Hematopoietic multipotent progenitor cell treated with erythropoietin and hydrocortisone succinate and interleukin-3 and kit ligand, for 6 days (in vitro differentiated cells): Measurements from ENCODE around the gene CCDC200.
"Not testable (repeated sequence)": the region's sequence is repeated elsewhere in the genome, so short reads cannot be mapped to it uniquely, and the experiment has no call there.

Experiments
- DNase-seq: peaks from one replicate; pipeline ENCODE4 v3.0.0-alpha.2; 2015

CCDC200 gene

DNA sequence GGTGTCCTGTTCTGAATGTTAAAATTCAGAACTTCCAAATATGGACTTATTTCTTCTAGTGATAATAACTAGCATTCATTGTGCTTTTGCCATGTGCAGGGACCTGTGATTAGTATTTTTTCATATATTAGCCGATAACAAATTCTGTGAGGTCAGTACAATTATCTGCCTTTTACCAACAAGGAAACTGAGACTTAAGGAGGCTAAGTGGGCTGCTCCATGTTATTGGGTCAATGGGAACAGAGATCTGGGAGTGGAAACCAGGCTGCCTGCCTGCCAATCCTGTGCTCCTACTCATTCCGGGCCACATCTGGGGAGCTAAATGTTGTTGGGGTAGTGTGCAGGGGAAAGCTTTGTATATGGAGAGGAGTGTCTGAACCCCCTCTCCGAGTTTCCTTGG is 13.1 kb downstream of the CCDC200 start:
- DNase-seq: no peak

DNA sequence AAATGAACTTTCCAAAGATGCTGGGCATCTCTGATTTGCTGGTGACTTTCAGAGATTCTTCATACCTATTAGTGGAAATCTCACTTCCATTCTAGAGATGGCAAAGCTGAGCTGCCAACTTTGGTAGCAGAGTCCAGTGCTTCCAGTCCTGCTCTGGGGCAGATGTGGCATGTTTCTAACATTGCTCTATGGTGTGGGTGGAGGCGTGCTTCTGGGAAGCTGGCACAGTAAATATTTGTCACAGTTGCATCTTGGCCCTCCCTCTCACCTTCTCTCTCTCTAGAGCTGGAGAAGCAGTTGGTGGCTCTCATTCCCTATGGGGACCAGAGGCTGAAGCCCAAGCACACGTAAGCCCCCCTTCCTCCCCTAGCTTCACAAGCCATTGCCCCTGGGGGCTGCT is 14.9 kb downstream of the CCDC200 start:
- no peak for DNase-seq

DNA sequence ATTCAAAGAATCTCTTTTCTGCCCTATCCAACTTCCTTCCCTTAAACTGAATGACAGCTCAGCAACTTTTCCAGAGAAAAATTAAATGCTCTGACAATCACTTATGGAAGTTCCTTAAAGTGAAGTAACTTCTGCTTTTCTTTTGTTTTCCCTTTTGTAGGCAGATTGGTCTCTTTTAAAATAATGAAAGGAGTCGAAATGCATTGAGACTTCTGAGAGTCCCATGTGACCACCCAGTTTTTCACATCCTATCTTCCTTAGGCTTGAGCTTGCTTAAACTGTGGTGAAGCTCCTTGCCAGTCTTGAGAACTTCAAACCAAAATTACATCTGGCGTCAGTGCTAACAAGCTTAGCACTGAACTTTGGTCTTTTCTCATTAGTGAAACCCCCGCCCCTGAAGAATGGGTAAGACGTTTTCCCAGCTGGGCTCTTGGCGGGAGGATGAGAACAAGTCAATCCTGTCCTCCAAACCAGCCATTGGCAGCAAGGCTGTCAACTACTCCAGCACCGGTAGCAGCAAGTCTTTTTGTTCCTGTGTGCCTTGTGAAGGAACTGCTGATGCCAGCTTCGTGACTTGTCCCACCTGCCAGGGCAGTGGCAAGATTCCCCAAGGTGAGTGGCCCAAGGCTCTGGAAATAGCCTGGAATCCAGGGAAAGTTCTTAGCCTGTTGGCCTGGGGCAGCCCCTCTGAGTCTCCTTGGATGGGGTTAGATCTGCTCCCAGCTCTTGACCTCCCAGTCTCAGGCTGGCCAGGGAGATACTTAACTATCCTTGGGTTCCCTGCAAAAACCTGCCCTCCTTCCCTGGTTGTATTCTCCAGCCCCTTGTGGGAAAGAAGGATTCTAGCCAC is 15.6 kb downstream of the CCDC200 start:
- DNase-seq: peak; percentile 21

DNA sequence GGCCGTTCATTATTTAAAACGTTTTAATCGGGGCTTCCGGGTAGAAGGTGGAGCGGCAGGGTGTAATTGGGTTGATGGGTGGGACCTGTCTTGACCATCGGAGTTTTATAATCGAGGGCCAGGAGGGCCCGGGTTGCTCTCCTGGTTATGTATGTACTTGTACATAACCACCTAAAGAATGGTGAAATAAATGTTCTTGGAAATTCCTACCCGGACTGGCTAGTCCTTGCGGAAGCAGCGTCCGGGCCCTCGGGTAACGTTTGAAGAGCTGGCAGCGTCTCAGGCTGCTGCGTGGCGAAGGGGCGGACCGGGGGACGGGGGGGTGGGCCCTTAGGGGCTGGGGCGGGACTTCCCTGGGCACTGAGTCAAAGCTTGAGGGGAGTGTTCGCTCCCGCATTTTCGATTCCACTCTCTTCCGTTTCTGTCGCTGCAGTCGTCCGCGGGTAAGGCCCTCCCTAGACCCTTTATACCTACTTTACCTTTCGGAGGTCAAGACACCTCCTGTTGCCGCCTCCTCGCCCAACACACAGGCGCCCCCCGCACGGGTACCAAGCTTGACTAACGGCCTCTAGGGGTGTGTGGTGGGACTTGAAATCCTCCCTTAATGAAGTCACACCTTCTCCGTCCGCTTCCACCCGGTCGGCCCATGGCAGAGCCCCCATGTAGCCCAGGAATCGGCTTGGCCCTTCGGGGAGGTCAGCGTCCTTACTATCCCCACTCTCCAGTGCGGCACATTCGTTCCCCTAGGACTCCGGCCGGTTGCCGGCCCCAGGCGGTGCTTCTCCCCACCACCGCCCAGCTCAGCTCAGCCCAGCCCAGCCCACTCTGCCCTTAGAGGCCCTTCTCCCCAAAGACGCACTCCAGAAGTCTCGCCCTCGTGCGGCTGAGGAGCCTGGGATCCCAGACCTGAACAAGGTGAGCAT is 16.7 kb downstream of the CCDC200 start, which contains the start of gene TMEM106A:
Gene TMEM106A (plus strand): TSS at position 396 of the 923 bp plus-strand sequence. CDS start 1,167 bp downstream, outside the sequence.
- peak; percentile 92 for DNase-seq

DNA sequence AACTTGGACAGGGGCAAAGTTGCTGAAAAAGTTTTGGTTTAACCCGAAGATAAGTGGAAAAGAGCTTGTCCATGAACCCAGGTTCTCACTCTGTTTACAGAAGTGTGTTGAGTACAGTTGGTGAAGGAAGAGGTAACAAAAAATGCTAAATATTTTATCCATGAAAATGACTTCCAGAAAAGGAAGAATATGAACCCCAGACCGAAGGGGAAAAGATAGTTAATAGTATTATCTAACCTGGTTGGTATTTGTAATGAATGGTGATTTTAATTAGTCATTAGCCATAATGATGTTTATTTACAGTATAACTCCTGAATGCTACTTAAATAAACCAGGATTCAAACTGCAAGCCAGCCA is 17.3 kb downstream of the CCDC200 start:
- no peak for DNase-seq

DNA sequence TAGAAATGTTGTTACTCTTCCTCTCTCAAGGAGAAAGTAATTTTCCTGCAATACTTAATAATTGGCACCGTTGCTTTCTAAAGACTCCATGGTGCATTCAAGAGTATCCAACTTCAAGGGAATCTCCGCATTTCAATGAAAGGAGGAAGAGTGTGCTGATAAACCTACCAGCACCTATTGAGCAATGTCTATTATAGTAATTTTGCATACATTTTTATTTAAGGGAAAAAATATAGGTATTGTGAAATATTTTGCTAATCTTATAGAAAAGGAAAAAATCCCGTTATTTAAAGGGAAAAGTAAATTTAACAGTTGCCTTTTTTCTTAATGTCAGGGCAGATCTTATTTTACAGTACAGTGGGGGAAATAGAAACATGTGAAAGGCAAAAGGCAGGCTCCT is 17.8 kb downstream of the CCDC200 start:
- DNase-seq: no peak

DNA sequence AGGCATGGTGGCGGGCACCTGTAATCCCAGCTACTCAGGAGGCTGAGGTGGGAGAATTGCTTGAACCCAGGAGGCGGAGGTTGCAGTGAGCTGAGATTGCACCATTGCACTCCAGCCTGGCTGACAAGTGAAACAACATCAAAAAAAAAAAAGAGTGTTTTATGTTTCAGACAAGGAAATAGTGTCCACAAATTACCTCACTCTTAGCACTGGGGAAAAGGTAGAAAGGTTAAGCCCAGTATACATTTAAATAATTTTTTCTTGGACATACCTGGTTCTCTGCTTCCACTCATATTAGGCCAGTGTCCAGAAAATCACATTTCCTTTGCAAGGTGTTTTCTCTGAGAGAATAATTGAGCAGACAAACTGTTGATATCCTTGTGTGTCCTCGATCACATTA is 25.4 kb downstream of the CCDC200 start:
- DNase-seq: not testable (repeated sequence)

DNA sequence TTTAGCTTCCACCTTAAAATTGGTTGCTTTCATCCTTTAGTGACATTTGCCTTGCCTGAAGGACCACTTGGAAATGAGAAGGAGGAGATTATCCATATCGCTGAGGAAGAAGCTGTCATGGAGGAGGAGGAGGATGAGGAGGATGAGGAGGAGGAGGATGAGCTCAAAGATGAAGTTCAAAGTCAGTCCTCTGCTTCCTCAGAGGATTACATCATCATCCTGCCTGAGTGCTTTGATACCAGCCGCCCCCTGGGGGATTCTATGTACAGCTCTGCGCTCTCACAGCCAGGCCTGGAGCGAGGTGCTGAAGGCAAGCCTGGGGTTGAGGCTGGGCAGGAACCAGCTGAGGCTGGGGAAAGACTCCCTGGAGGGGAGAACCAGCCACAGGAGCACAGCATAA is 28.3 kb downstream of the CCDC200 start:
- DNase-seq: no peak

DNA sequence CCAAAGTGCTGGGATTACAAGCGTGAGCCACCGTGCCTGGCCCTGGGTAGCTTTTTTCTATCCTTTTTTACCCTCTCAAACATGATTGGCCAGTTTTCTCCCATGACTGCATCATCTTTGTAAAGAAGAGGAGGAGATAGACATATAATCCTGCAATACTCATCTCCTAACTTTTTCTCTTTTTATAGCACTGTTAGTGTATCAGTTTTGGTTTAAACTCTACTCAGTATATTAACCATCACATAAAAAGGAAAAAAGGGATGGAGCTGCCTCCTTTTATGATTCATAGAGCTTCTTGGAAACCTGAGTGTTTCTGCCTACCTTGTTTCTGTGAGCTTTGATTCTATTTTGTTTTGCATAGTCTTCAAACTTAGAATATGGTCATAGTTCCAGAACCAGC is 28.8 kb downstream of the CCDC200 start:
- no peak for DNase-seq

DNA sequence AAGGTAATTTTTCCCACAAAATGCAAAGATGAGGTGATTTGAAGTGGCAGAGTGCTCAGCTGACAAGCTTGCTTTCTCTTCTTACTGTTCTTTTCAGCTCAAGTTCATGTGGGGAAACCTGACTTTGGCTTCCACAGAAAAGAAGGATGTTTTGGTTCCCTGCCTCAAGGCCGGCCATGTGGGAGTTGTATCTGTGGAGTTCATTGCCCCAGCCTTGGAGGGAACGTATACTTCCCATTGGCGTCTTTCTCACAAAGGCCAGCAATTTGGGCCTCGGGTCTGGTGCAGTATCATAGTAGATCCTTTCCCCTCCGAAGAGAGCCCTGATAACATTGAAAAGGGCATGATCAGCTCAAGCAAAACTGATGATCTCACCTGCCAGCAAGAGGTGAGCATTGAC is 35.2 kb downstream of the CCDC200 start:
- DNase-seq: no peak

DNA sequence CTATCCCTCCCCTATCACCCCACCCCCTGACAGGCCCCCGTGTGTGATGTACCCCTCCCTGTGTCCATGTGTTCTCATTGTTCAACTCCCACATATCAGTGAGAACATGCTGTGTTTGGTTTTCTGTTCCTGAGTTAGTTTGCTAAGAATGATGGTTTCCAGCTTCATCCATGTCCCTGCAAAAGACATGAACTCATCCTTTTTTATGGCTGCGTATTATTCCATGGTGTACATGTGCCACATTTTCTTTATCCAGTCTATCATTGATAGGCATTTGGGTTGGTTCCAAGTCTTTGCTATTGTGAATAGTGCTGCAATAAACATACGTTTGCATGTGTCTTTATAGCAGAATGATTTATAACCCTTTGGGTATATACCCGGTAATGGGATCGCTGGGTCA is 41.8 kb downstream of the CCDC200 start:
- not testable (repeated sequence) for DNase-seq

DNA sequence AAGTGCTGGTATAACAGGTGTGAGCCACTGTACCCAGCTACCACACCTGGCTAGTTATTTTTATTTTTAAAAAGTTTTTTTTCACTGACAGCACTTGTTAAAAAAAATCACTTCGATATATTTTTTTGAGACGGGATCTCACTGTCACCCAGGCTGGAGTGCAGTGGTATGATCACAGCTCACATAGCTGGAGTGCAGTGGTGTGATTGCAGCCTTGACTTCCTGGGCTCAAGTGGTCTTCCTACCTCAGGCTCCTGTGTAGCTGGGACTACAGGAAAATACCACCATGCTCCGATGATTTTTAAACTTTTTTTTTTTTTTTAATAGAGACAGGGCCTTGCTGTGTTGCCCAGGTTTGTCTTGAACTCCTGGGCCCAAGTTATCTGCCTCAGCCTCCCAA is 44.5 kb downstream of the CCDC200 start:
- DNase-seq: no peak

DNA sequence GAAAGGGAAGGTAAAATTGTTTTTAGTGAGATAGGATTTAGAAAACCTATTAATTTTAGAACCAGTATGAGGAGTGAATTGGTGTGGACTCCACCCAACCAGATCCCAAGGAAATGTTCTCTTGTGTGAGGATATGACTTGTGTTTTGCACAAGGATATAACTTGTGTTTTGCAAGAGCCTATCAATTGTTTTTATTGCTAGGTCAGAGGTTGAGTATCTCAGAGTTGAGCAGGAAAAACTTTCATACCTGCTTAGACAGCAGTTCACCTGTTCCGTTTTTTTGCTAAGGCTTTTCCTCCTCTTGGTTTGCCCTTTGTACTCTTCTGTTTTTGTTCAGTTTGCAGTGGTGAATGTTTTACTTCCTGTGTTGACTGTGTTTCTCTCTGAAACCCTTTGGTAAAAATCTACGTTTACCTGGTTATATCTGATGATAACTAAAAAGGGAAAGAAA is 52.3 kb downstream of the CCDC200 start:
- DNase-seq: no peak

DNA sequence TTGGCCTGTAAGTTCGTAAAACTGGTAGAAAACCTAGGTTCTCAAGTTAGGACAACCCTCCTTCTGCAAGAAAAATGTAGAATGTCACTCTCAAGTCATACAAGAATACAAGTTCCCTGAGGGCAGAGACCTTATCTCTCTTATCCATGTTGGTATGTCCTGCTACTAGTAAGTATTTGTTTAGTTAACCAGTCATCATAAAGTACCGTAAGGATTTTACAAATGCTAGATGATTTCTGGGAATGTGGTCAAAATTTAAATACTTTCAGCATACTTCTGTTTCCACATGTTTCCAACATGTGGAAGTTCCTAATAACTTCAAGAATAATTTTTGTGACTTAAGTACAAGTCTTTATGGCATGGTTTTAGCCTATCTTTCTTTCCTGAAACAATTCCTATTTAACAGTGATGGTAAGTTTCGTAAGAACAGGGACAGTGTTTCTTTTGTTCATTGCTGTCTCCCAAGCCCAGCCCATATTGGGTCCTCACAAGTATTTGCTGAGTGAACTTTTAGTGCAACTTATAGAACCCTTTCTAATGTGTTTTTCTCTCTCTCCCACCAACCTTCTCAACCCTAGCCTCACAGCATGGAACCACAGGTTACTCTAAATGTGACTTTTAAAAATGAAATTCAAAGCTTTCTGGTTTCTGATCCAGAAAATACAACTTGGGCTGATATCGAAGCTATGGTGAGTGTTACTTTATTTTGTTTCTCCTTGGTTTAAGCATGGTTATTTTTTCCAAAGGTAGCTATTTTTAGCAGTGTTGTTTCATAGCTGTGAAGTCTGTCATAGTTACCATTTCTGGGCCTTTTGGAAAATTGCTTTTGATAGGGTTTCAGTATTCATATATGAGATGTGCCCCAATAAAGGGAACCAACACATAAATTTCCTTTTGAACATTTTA is 53.0 kb downstream of the CCDC200 start:
- DNase-seq: no peak

DNA sequence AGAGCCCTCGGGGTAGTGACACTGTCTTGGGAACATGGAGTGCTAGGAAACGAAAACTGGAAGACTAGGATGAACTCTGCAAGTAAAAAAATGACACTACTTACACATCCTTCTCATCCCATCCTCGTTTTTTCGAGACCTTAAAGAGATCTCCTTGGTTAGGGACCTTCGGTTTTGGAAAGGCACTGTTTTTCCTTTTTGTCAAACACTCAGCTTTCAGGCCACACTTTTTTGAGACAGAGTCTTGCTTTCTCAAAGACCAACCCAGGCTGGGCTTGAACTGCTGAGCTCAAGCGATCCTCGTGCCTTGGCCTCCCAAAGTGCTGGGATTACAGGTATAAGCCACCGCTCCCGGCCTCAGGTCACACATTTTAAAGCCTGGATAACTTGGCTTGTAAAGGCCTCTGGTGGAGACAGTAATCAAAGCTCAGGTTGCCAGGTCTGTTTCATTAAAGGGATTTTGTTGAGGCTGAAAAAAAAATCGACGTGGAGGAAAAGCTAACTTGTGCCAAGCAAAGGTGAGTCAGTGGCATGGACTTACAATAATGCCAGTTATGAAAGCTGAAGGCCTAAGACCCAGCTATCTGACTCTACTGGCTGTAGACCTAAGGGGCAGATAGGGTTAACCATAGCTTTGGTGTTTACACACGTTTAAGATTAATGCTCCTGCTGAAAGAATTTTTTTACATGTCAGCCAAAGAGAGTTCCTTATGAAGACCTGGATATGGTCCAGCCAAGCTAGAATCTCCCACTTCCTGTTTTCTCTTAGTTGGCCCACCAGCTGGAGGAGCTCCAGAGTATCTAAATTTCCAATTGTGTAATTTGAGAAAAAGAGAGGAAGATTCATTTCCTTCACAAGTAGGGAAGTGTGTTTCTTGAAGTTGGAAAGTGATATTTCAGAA is 56.6 kb downstream of the CCDC200 start:
- peak; percentile 83 for DNase-seq
